Measurements from ENCODE around the gene PYDC1.
"Not testable (repeated sequence)": the region's sequence is repeated elsewhere in the genome, so short reads cannot be mapped to it uniquely, and the experiment has no call there.

Gene PYDC1

DNA sequence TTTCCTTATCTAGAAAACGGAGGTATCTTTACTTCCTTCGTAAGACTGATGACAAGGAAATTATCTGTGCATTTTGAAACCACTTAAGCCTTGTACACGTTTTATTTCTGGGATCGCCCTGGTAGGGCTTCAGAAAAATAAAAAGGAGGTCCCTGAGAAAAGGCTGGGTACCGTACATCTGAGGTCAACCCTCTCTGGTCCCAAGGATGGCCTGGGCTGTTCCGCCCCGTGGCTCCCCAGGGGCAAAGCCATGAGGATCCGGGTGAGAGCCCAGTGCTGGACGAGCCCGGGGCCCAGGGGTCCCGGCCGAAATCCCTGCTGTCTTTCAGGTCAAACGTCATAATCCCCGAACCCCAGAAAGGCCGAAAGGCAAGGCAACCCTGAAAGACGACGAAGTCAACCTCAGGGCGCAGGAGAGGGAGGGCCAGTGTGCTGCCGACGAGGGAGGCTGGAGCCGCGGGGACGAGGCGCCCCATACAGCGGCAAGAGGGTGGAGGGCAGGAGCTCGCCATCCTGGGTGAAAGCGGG lies 37.7 kb downstream of the PYDC1 start:
- no peak for DNase-seq (ENCODE audit: low spot score)

- peak; percentile 92 for DNase-seq (ENCODE audit: low spot score)
Observed at GRCh38 chr16:31177136-31177535, 39.8 kb downstream of the PYDC1 start.

DNA sequence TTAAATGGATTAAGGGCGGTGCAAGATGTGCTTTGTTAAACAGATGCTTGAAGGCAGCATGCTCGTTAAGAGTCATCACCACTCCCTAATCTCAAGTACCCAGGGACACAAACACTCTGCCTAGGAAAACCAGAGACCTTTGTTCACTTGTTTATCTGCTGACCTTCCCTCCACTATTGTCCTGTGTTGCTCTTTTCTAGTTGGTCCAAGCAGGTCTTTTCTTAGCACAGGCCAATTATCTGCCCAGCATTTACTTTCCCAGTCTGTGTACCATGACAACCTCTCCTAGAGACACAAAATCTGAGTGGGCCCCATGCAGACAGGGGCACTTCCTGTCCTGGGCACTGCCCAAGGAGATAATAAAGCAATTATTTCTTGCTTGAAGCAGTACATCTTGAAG lies 46.9 kb downstream of the PYDC1 start:
- not testable (repeated sequence) for DNase-seq (ENCODE audit: low spot score)

- no peak for DNase-seq (ENCODE audit: low spot score)
Observed at GRCh38 chr16:31168848-31169247, 48.1 kb downstream of the PYDC1 start.

DNA sequence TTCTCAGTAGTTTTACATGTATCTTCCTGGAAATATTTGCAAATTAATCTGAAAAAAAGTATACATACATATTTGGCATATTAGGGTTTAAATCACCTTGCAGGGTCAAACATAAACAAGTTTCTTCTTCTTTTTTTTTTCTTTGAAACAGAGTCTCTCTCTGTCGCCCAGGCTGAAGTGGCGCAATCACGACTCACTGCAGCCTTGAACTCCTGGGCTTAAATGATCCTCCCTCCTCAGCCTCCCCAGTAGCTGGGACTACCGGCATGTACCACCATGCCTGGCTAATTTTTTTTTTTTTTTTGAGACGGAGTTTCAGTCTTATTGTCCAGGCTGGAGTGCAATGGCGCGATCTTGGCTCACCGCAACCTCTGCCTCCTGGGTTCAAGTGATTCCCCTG lies 49.6 kb downstream of the PYDC1 start:
- DNase-seq (ENCODE audit: low spot score): no peak

All from kidney tubule cell (primary cell).